ENCODE results near the gene ARHGEF26. TPM values are rescaled to one million over a fixed set of nuclear protein-coding genes. Genes with fewer than 3 reads are reported as not detected.

The ARHGEF26 gene
- total RNA-seq, 1 experiment from 2014 or later, result 7.2 TPM

- Histone ChIP-seq H3K4me3 (replicated peaks in 1 of 2; ENCODE audit: low read depth in 1 of 2, low read length in 2 of 2) (no peak overlapping the region), H3K9ac (ENCODE audit: low read length) (no peak overlapping the region), H3K36me3 (ENCODE audit: control insufficient read depth in 1 of 2, insufficient read depth in 2 of 2, low read length in 2 of 2) (no peaks in the 10 kb centered on the region), H3K9me2 (ENCODE audit: insufficient read depth) (no peaks in the 10 kb centered on the region), H3K27me3 (ENCODE audit: insufficient read depth, low read length) (no peaks in the 10 kb centered on the region), H4K20me1 (ENCODE audit: insufficient read depth) (no peaks in the 10 kb centered on the region), H2AFZ (ENCODE audit: low read depth, low read length, poor library complexity, severe bottlenecking) (no peak overlapping the region), H3K9me3 (ENCODE audit: control insufficient read depth in 1 of 2, insufficient read depth in 1 of 2, low read depth in 1 of 2, low read length in 2 of 2) (no peaks in the 10 kb centered on the region), H3K4me2 (ENCODE audit: low read length) (no peak overlapping the region), H3K79me2 (ENCODE audit: insufficient read depth, low read length) (no peaks in the 10 kb centered on the region), H3K4me1 (ENCODE audit: control insufficient read depth in 1 of 2, insufficient read depth in 2 of 2, low read length in 2 of 2) (no peaks in the 10 kb centered on the region), H3K27ac (ENCODE audit: low read depth, low read length) (no peak overlapping the region)
- DNase-seq (ENCODE audit: low read depth, low spot score) (no peak), ATAC-seq (no peak)
- CTCF ChIA-PET, result no interaction called here
- RAD21 ChIA-PET (ENCODE audit: low non-redundant PET in 1 of 2, low total read pairs in 2 of 2, uncharacterized antibody in 2 of 2, unreplicated experiment in 2 of 2), result no interaction called here
- intact Hi-C loops (cut with micrococcal nuclease), result no loop called here
- no TSS peak for BruUV-seq (replicated peaks)
- POLR2A ChIA-PET, result no interaction called here
- TF ChIP-seq CBX3 (IDR thresholded peaks at IDR 0.05; ENCODE audit: low read depth) (no peak), FOSL1 (IDR thresholded peaks at IDR 0.05; ENCODE audit: low read depth) (no peak), SRF (IDR thresholded peaks at IDR 0.05; ENCODE audit: low read depth) (no peak), SP1 (IDR thresholded peaks at IDR 0.05; ENCODE audit: low read depth) (no peak), MAX (IDR thresholded peaks at IDR 0.05) (no peak), POLR2AphosphoS5 (IDR thresholded peaks at IDR 0.05; ENCODE audit: low read depth, low read length) (no peak), JUND (IDR thresholded peaks at IDR 0.05) (no peak)
Observed at GRCh38 chr3:154164387-154164786, 43.2 kb downstream of the ARHGEF26 start.

- H3K27ac ChIP-seq (ENCODE audit: low read depth, low read length), result no peak overlapping the region
- no peaks in the 10 kb centered on the region for H4K20me1 ChIP-seq (ENCODE audit: insufficient read depth)
- no peak overlapping the region for H2AFZ ChIP-seq (ENCODE audit: low read depth, low read length, poor library complexity, severe bottlenecking)
- BruUV-seq (replicated peaks), result no TSS peak
- H3K9me3 ChIP-seq (ENCODE audit: control insufficient read depth in 1 of 2, insufficient read depth in 1 of 2, low read depth in 1 of 2, low read length in 2 of 2), result no peaks in the 10 kb centered on the region
- intact Hi-C loops (cut with micrococcal nuclease), result no loop called here
- H3K9ac ChIP-seq (ENCODE audit: low read length), result no peak overlapping the region
- POLR2A ChIA-PET, result no interaction called here
- no peak for TF ChIP-seq JUND (IDR thresholded peaks at IDR 0.05)
- TF ChIP-seq SP1 (IDR thresholded peaks at IDR 0.05; ENCODE audit: low read depth), result no peak
- TF ChIP-seq ZBTB33 (IDR thresholded peaks at IDR 0.05; ENCODE audit: extremely low read depth, insufficient replicate concordance, low read length), result no peak
- no peak for TF ChIP-seq POLR2A (IDR thresholded peaks at IDR 0.05; ENCODE audit: borderline replicate concordance, extremely low read depth, insufficient read depth, insufficient read length)
- no peak for TF ChIP-seq EZH2phosphoT487 (IDR thresholded peaks at IDR 0.05; ENCODE audit: borderline replicate concordance)
- TF ChIP-seq MAX (IDR thresholded peaks at IDR 0.05), result no peak
- no peak for TF ChIP-seq ZFX (IDR thresholded peaks at IDR 0.05)
- no peak for TF ChIP-seq TCF7L2 (IDR thresholded peaks at IDR 0.05; ENCODE audit: borderline replicate concordance, extremely low read depth, insufficient read depth, insufficient read length)
- no peak for TF ChIP-seq ATF3 (IDR thresholded peaks at IDR 0.05)
- H3K4me1 ChIP-seq (ENCODE audit: control insufficient read depth in 1 of 2, insufficient read depth in 2 of 2, low read length in 2 of 2), result no peaks in the 10 kb centered on the region
- no peak for ATAC-seq
- H3K27me3 ChIP-seq (ENCODE audit: insufficient read depth, low read length), result no peaks in the 10 kb centered on the region
- no peak overlapping the region for H3K4me3 ChIP-seq (replicated peaks in 1 of 2; ENCODE audit: low read depth in 1 of 2, low read length in 2 of 2)
- H3K9me2 ChIP-seq (ENCODE audit: insufficient read depth), result no peaks in the 10 kb centered on the region
- H3K79me2 ChIP-seq (ENCODE audit: insufficient read depth, low read length), result no peaks in the 10 kb centered on the region
- H3K4me2 ChIP-seq (ENCODE audit: low read length), result no peak overlapping the region
- no peak for DNase-seq (ENCODE audit: low read depth, low spot score)
- RAD21 ChIA-PET (ENCODE audit: low non-redundant PET in 1 of 2, low total read pairs in 2 of 2, uncharacterized antibody in 2 of 2, unreplicated experiment in 2 of 2), result no interaction called here
- H3K36me3 ChIP-seq (ENCODE audit: control insufficient read depth in 1 of 2, insufficient read depth in 2 of 2, low read length in 2 of 2), result no peaks in the 10 kb centered on the region
- CTCF ChIA-PET, result no interaction called here
Observed at GRCh38 chr3:154168998-154169795, 48.0 kb downstream of the ARHGEF26 start.

Data from HCT116 (cell line).